K562 (cell line): ENCODE data around the gene PDZK1. TPM values are rescaled to one million over a fixed set of nuclear protein-coding genes. Genes with fewer than 3 reads are reported as not detected.
"Not testable (repeated sequence)": the region's sequence is repeated elsewhere in the genome, so short reads cannot be mapped to it uniquely, and the experiment has no call there.

ENCODE experiments used
- ATAC-seq: fragments of 200-7000 bp; cut with Tn5 transposase; 3 replicates; pipeline ENCODE4 v1.9.1; 2020; ENCODE audit warnings: moderate library complexity
- BruUV-seq: library from RNA; stranded (reverse); fragments of 400-500 nt; replicated peaks from 2 replicates; lab custom pipeline; 2021; lab: Mats Ljungman, UMichigan
- CTCF ChIA-PET: fragments of 300-600 bp; formaldehyde crosslinking; extraction: SDS; loops from one replicate; lab custom pipeline; 2021; ENCODE audit warnings: low intra/inter-chr PET ratio; lab: Yijun Ruan, JAX
- POLR2A ChIA-PET: fragments of 300-600, 350-650 bp; sonication (Branson Sonifier 250); formaldehyde crosslinking; extraction: SDS; loops from one replicate; lab custom pipeline; 2021; ENCODE audit warnings: antibody characterized with exemption, inconsistent platforms; lab: Yijun Ruan, JAX
- DNase-seq, 4 experiments: peaks; one replicate each; pipeline versions ENCODE4 v3.0.0 to v3.0.0-alpha.2; 2011 to 2018; ENCODE audit warnings: low spot score in 3 of 4, mixed read lengths in 3 of 4; ENCODE audit errors: extremely low read depth in 1 of 4
- FAIRE-seq: peaks from 2 replicates; lab custom pipeline; 2011; peaks lifted over from hg19 to GRCh38; lab: Jason Lieb, UNC
- H2AFZ ChIP-seq: 2 replicates; pipeline ENCODE4 v1.6.0; 2011; ENCODE audit warnings: low read depth, low read length, control low read depth, inconsistent platforms
- H3K27ac ChIP-seq: fragments of 200-600 bp; 3 replicates; pipeline ENCODE4 v1.8.0; 2011; ENCODE audit warnings: low read depth, mild to moderate bottlenecking, control low read depth, inconsistent platforms, low read length, moderate library complexity, mixed read lengths; ENCODE audit errors: extremely low read depth
- H3K27me3 ChIP-seq, 2 experiments: fragments of 300-600 bp in 1 of 2; 2 replicates in 1 of 2; 3 replicates in 1 of 2; pipeline versions ENCODE4 v1.6.0 to v1.8.0; 2011; ENCODE audit warnings: inconsistent platforms in 2 of 2, low read length in 2 of 2, mild to moderate bottlenecking in 1 of 2, mixed read lengths in 1 of 2, moderate library complexity in 1 of 2; ENCODE audit not compliant: control insufficient read depth in 2 of 2, insufficient read depth in 2 of 2
- H3K36me3 ChIP-seq: fragments of 300-600 bp; 3 replicates; pipeline ENCODE4 v1.8.0; 2011; ENCODE audit warnings: mild to moderate bottlenecking, low read length, inconsistent platforms; ENCODE audit not compliant: control insufficient read depth, insufficient read depth
- H3K4me1 ChIP-seq, 2 experiments: fragments of 200-600 bp in 1 of 2; replicated peaks in 1 of 2; 2 replicates in 1 of 2; 3 replicates in 1 of 2; pipeline versions ENCODE4 v1.5.1 to v1.8.0; 2011; ENCODE audit warnings: inconsistent platforms in 2 of 2, low read length in 2 of 2, mild to moderate bottlenecking in 1 of 2, mixed read lengths in 1 of 2, moderate library complexity in 1 of 2; ENCODE audit not compliant: control insufficient read depth in 2 of 2, insufficient read depth in 2 of 2
- H3K4me2 ChIP-seq: 2 replicates; pipeline ENCODE4 v1.6.1; 2011; ENCODE audit warnings: low read length, control low read depth, inconsistent platforms, mixed read lengths; ENCODE audit not compliant: insufficient read depth
- H3K4me3 ChIP-seq: fragments of 200-600 bp; sonication (generic), shearing (Covaris generic); 2 replicates; pipeline ENCODE4 v1.5.1; 2016; ENCODE audit warnings: control low read depth, inconsistent platforms
- H3K79me2 ChIP-seq: fragments of 200-600 bp; 3 replicates; pipeline ENCODE4 v1.8.0; 2011; ENCODE audit warnings: low read length, inconsistent platforms; ENCODE audit not compliant: control insufficient read depth, insufficient read depth
- H3K9ac ChIP-seq, 2 experiments: 2 replicates each; pipeline versions ENCODE4 v1.6.0 to v1.6.1; 2011; ENCODE audit warnings: low read depth in 2 of 2, low read length in 2 of 2, control low read depth in 1 of 2, inconsistent platforms in 1 of 2, mild to moderate bottlenecking in 1 of 2, mixed read lengths in 1 of 2; ENCODE audit not compliant: insufficient read depth in 1 of 2
- H3K9me1 ChIP-seq: one replicate; pipeline ENCODE4 v1.6.0; 2011; ENCODE audit warnings: inconsistent platforms, mild to moderate bottlenecking, low read length, moderate library complexity; ENCODE audit not compliant: control insufficient read depth, insufficient read depth
- H3K9me3 ChIP-seq: replicated peaks from 2 replicates; pipeline ENCODE4 v1.5.1; 2011; ENCODE audit warnings: low read depth, low read length, inconsistent platforms; ENCODE audit not compliant: control insufficient read depth, insufficient read depth
- H4K20me1 ChIP-seq: replicated peaks from 2 replicates; pipeline ENCODE4 v1.6.1; 2011; ENCODE audit warnings: low read length, inconsistent platforms, mixed read lengths; ENCODE audit not compliant: control insufficient read depth, insufficient read depth
- GABPB2 ChIP-seq: fragments of 250-450 bp; sonication (Bioruptor Pico); conservative IDR thresholded peaks from 2 replicates; pipeline ENCODE4 v1.5.1; 2021; ENCODE audit warnings: mild to moderate bottlenecking
- HBP1 ChIP-seq: fragments of 450-650 bp; formaldehyde crosslinking; IDR thresholded peaks from 2 replicates; pipeline ENCODE4 v1.4.0; 2022; ENCODE audit warnings: missing genetic modification characterization
- MBD2 ChIP-seq: sonication (generic); IDR thresholded peaks from 2 replicates; pipeline ENCODE4 v1.6.1; 2016; ENCODE audit warnings: low read depth, borderline replicate concordance
- RAD51 ChIP-seq: fragments of 450-650 bp; IDR thresholded peaks from 2 replicates; pipeline ENCODE4 v1.7.1; 2016; ENCODE audit warnings: low read depth, mild to moderate bottlenecking, borderline replicate concordance
- RB1 ChIP-seq: fragments of 450-650 bp; IDR thresholded peaks from 2 replicates; pipeline ENCODE4 v1.6.1; 2017; ENCODE audit warnings: low read depth, mild to moderate bottlenecking
- RBM25 ChIP-seq: fragments of 200-400 bp; formaldehyde crosslinking; IDR thresholded peaks from 2 replicates; pipeline ENCODE4 v1.6.1; 2018; ENCODE audit warnings: low read length, low read depth, moderate library complexity; ENCODE audit not compliant: severe bottlenecking
- XRCC5 ChIP-seq: fragments of 200-400 bp; formaldehyde crosslinking; IDR thresholded peaks from 2 replicates; pipeline ENCODE4 v1.6.1; 2017; ENCODE audit warnings: low read depth, mild to moderate bottlenecking, low read length
- ZBTB17 ChIP-seq: fragments of 450-650 bp; formaldehyde crosslinking; IDR thresholded peaks from 2 replicates; pipeline ENCODE4 v1.4.0; 2020; ENCODE audit warnings: mild to moderate bottlenecking
- ZNF140 ChIP-seq: fragments of 250-450 bp; sonication (Bioruptor Pico); IDR thresholded peaks from 2 replicates; pipeline ENCODE4 v1.8.0; 2021; ENCODE audit warnings: moderate library complexity, mild to moderate bottlenecking, inconsistent platforms
- ZNF146 ChIP-seq: IDR thresholded peaks from one replicate; pipeline ENCODE4 v1.6.1; 2018; ENCODE audit warnings: missing compliant biosample characterization; ENCODE audit not compliant: unreplicated experiment
- ZNF197 ChIP-seq: fragments of 200-800 bp; sonication (Bioruptor generic); IDR thresholded peaks from 2 replicates; pipeline ENCODE4 v1.6.1; 2016; ENCODE audit warnings: low read depth, missing genetic modification characterization, missing compliant biosample characterization
- WGBS: fragments of 100-300 bp; shearing (Covaris generic); methylation state at CpG from one replicate; pipeline ENCODE4 v1.1.6; 2016; ENCODE audit warnings: low coverage, mixed read lengths; ENCODE audit not compliant: insufficient coverage; ENCODE audit errors: missing lambda C conversion rate; 5-methylcytosine and 5-hydroxymethylcytosine counted together
- in situ Hi-C: fragments of 300-500 bp; cut with MboI; formaldehyde crosslinking; loops from 4 replicates; pipeline ENCODE4 v1.15.0; 2018; ENCODE audit warnings: inconsistent platforms, mixed read lengths
- intact Hi-C: fragments of 100-400 bp; cut with micrococcal nuclease; formaldehyde crosslinking; loops from 2 replicates; pipeline ENCODE4 v1.14.2; 2022
- polyA plus RNA-seq, 8 experiments: library from polyadenylated mRNA; depleted of rRNA in 4 of 8; stranded (reverse) in 5 of 8; unstranded in 3 of 8; fragments of >200 nt; fragmentation: Nextera tagmentation in 2 of 8; fragmentation: Illumina TruSeq in 1 of 8; extraction: Ambion mirVana in 2 of 8; extraction: Trizol in 1 of 8; gene quantifications; 2 replicates each; pipeline versions ENCODE4 v1.2.1 to v1.2.3, GENCODE V29; 2011 to 2014; ENCODE audit warnings: inconsistent platforms in 1 of 8, missing spikeins in 1 of 8
- total RNA-seq, 7 experiments: library from RNA; depleted of rRNA in 6 of 7; stranded (reverse); fragments of >200 nt in 6 of 7; fragmentation: Illumina TruSeq in 2 of 7; extraction: Trizol in 2 of 7; gene quantifications; 2 replicates each; pipeline versions ENCODE4 v1.2.1 to v1.2.3, GENCODE V29; 2011 to 2021; ENCODE audit warnings: low replicate concordance in 1 of 7
- TF ChIP-seq, protein P1 (sequence below): fragments of 250-450 bp; sonication (Bioruptor Pico); IDR thresholded peaks from 2 replicates; pipeline ENCODE4 v1.9.0; 2021; ENCODE audit warnings: mild to moderate bottlenecking

Gene PDZK1
- total and polyA plus RNA-seq, 9 of the 15 experiments (the other 6 are each of a cell fraction or from before 2014, with no cell fraction given), result 0.04 to 0.22 (median 0.16) TPM; not detected in 2

- H3K9ac ChIP-seq, H3K27ac ChIP-seq, H3K9me3 ChIP-seq, BruUV-seq, FAIRE-seq, ATAC-seq, H3K79me2 ChIP-seq, H3K27me3 ChIP-seq, H3K9me1 ChIP-seq, H3K4me2 ChIP-seq, DNase-seq, H4K20me1 ChIP-seq, H2AFZ ChIP-seq, H3K4me3 ChIP-seq, in situ Hi-C loops, POLR2A ChIA-PET, H3K36me3 ChIP-seq, H3K4me1 ChIP-seq, CTCF ChIA-PET: not testable (repeated sequence)
- intact Hi-C loops, result loop anchor here (10.0 kb wide), 1 partner anchor 289 kb away; no protein-coding TSS in a partner anchor
- peak; percentile 10 for TF ChIP-seq RBM25
- TF ChIP-seq ZNF146 (CRISPR knock-in tag), result peak; percentile 76
- WGBS, result 59% methylated on average over 5 of the region's 5 CpGs
Measured at GRCh38 chr1:145726193-145726592, 19.0 kb upstream of the PDZK1 start.

- Histone ChIP-seq H3K9me3 (no peaks in the 10 kb centered on the region), H3K4me1 (peaks cover 4 to 9% of the 10 kb centered on the region in 2 experiments; a peak in 3 of 5 replicates), H2AFZ (peak overlapping the region; percentile 67), H3K36me3 (no peaks in the 10 kb centered on the region), H3K4me2 (peak overlapping the region; percentile 64), H3K79me2 (no peaks in the 10 kb centered on the region), H3K27ac (no peak overlapping the region), H3K4me3 (no peak overlapping the region), H4K20me1 (no peaks in the 10 kb centered on the region), H3K9ac (peak overlapping the region in 1 of 2 experiments; percentile 45; a peak in 1 of 4 replicates), H3K27me3 (0 out of 5 replicates have a peak, but pooled peaks cover 0 to 6% of the 10 kb centered on the region in 2 experiments), H3K9me1 (no peaks in the 10 kb centered on the region)
- intact Hi-C loops, result loop anchor here (5.0 to 10.0 kb wide), 2 partner anchors 124 to 294 kb away; no protein-coding TSS in a partner anchor
- FAIRE-seq, result no peak
- peak; percentile 99 for ATAC-seq
- no TSS peak for BruUV-seq
- CTCF ChIA-PET, result no interaction called here
- WGBS, result 8% methylated on average over 43 of the region's 47 CpGs
- POLR2A ChIA-PET, result interaction anchor here (0.7 to 1.2 kb wide), 4 partner anchors 9 to 13 kb away, joined by 3 to 4 read pairs (median 3); no protein-coding TSS in a partner anchor
- in situ Hi-C loops, result no loop called here
- peak; percentile 74 to 86 (median 78) for DNase-seq
- TF ChIP-seq GABPB2 (no peak), HBP1 (CRISPR knock-in tag) (0 out of 2 replicates have a peak, but pooled peaks have one; percentile 38), MBD2 (no peak), RAD51 (no peak), ZNF140 (CRISPR knock-in tag) (no peak), ZBTB17 (no peak), RB1 (peak; percentile 79), XRCC5 (no peak), ZNF197 (CRISPR knock-in tag) (no peak)
- TF ChIP-seq, protein P1, sequence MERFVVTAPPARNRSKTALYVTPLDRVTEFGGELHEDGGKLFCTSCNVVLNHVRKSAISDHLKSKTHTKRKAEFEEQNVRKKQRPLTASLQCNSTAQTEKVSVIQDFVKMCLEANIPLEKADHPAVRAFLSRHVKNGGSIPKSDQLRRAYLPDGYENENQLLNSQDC (CRISPR knock-in tag), result no peak
Measured at GRCh38 chr1:145720878-145721671, 13.9 kb upstream of the PDZK1 start.
